ENCODE results near the gene SGPP2.

SGPP2 gene

DNA sequence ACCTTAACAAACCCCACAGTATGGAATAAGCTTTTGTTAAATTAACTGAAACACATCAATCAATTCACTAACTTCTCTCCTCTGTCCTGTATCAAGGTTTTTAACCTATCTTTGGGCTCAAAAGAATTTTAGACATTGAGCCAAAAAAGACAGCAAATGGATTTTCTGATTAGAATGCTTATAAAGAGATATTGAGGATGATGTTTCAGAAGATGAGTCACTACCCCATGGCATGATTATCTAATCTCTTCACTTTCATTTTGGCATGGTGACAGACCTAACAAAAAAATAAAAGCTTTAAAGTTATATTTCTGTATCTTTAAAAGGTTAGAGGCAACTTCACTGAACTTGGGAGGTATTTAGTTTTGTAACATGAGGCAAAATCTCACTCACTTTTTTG lies 55.5 kb downstream of the SGPP2 start:
- DNase-seq: no peak

DNA sequence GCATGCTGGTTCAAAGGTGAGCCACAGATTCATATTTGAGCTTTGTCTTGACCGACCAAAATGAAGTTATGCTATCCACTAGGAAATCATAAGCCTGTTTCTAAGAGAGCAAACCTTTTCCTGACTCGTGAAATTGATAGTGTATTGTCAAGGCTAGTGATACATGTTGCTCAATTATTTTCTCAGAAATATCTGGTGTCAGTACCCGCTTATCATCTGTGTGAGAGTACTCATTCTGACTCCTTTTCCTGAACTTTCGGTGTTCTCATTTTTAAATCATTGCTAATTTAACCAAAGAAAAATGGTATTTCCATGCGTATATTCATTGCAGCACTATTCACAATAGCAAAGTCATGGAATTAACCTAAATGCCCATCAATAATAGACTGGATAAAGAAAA lies 56.2 kb downstream of the SGPP2 start:
- DNase-seq: no peak

DNA sequence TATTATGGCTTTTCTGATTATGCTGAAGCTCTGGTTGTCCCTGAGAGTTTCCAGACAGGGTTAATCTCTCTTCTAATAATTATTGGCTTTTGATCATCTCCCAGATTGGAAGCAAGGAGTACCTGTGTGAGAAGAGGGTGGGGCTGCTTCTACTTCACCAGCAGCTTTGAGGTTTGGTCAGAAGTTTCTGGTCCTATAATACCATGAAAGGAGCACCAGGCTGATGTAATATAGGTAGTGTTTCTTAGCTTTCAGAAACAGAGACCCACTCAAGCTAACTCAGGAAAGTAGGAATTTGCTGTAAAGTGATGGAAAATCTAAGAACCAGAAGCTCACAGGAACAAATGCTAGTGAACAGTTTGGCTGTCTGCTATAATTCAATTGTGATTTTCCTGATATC lies 57.6 kb downstream of the SGPP2 start:
- DNase-seq: no peak

DNA sequence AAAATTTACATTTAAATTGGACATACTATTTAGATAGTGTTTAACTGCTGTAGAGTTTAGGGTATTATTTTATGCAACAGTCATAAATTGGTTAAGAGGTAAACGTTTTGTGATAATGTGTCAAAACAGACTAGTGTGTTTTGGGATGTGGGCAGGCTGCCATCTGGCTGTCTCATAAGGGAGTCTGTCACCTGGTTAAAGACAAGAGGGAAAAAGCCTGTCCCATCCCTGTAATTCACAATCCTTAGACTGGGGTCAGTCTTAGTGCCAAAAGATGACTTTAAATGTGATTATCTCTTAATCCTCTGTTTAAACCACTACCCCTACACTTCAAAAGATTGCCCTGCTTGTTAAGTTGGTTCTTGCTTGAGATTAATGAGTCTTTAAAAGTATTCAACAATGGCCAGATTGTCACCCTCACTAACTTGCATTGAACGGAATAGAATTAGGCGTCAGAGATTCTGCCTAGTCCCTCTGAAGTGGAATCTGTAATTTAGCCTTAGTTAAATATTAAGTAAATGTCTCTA lies 59.2 kb downstream of the SGPP2 start:
- DNase-seq: no peak

DNA sequence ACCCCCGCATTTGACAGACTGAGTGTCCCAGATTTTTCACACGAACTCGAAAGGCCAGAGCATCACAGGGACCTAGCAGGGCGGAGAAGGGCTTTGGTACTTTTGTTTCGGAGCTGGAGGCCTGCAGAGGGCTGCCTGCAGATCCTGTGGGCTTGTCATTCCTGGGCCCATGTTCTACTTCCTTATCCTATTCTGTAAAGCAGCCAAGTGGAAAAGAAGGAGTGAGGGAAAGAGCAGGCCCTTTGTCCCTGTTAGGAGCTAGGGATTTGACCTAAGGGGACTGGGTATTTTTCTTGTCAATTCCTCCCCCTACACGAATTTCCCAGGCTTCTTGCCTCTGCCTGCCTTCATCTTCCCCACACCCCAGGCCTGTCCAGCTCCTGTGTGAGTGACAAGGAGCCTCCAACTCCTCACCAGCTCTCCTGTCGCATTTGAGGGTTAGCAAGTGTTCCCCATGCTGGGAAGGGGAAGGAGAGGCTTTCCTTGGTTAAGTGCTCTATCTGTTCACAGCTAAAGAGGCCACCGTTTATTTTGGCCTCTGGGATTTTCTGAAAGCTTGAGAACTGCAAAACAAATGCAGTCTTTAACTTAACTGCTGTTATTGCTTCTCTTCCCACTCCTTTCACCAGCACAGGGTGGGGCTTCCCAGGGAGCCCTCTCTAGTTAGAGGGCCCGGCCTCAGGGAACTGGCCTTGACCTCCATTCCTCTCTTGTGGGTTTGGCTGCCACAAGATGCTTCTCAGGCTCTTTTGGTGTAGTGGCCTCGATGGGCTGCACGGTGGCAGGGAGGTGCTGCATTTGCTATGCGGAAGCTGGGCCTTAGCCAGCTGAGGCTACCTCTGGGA lies 61.2 kb downstream of the SGPP2 start:
- no peak for DNase-seq

DNA sequence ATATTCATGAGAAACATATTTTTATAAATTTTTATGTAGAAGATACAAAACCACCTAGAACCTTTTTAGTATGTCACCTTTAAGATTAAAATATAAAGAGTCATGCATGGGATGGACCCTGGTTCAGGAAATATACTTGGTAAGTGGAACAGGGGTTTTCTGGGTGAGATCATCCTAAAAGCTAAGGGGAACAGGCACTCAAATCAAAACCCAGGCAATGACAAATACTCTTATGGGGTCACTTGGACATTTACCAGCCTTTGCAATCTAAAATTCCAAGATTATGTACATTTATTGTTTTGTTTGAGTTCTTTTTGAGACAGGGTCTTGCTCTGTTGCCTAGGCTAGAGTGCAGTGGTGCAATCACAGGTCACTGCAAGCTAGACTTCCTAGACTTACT lies 65.8 kb downstream of the SGPP2 start:
- DNase-seq: no peak

DNA sequence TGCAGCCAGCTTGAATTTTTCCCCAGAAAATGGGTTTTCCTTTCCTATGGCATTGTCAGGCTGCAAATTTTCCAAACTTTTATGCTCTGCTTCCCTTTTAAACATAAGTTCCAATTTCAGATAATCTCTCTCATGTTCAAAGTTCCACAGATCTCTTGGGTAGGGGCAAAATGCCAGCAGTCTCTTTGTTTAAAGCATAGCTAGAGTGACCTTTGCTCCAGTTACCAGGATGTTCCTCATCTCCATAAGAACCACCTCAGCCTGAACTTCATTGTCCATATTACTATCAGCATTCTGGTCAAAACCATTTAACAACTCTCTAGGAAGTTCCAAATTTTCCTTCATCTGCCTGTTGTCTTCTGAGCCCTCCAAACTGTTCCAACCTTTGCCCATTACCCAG lies 68.3 kb downstream of the SGPP2 start:
- no peak for DNase-seq

DNA sequence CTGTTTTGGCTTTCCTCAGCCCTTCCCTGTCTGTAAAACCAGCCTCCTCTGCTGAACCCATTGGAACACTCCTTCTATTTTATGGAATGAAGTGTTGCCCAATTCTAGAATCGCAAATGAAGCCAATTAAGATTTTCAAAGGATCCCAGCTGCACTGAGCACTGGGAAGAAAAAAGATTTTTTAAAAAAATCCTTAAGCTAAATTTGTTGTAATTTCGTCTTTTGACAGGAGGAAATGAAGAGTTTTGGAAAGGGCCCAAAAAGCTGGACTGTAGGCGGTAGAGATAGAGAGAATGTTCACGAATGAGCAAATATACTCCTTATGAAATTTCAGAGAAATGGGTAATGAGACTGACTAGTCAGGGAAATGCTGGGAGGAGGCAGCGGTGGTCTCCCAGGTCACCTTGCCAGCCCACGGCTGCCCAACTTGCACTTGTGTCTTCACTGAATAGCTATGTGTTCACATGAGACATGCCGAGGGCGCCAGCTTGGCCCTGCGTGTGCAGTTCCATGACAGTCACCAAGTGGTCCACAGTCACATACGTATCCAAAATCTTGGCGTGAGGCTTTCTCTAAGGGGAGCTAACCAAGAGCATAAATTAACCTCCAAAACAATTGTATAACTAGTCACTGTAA lies 69.9 kb downstream of the SGPP2 start:
- no peak for DNase-seq

DNA sequence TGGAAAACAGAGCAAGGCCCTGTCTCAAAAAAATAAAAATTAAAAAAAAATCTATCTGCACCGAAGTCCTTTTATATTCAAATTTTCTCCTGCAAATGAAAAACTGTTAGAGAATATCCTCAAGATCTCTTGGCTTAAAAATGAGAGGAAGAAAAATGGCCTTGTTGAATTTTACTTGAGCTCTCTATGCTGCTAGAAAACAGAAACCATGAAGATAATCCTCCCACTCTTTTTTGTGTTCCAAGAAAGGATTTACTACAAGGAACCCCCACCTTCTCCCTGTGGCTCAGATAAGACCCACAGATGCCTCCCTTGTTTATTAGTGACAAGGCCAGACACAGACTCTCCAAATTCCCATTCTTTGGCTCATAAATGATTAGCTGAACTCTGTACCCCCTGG lies 71.0 kb downstream of the SGPP2 start:
- no peak for DNase-seq

DNA sequence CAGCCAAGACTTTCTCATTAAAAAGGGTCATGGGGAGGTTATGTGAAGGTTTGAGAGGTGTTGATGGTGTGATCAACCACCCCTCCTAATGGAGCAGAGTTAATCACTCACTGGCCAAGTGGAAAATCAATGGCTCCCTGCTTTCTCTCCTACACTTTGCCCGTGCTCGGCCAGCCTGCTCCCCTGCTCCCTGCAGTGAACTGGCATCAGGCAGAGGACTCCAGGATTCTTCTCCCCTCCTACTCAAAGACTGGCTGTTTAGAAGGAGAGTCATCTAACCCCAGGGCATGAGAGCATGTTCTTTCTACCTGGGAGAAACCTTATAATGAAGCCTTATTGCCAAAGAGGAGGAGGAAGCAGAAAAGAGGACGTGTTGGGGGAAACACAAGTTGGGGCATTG lies 74.9 kb downstream of the SGPP2 start:
- DNase-seq: no peak

DNA sequence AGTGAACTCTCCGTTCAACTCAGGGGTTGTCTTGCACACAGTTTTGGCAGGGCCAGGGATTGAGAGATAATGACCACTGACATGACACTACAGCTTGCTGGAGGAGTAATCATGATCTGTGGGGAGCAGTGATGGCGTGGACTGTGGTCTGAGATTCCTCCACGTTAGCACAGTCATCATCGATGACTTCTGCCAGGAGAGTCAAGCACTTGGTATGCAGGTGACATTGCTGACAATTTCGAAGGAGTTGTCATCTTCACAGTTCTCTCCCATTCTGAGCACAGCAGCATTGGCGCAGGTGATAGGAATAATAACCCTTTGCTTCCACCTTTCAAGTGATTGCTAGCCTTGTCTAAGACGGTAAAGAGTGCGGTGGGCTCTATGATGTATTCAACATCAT lies 79.8 kb downstream of the SGPP2 start:
- DNase-seq: no peak

DNA sequence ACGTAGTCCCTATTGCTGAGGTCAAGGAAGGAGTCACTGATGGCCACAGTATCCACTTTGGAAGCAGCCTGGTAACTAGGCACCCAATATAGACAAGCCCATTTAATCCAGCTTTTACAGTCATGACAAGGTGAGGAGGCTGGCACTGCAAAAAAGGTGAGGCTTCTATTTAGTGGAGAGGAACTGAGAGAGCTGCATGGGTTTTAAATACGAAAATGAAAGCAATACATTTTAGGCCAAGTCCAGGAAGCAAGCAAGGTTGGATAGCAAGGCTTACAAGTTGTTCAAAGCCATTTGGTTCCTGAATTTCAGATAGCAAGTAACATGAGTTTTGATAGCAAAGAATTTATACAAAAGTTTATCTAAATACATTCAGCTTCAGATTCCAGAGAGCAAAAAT lies 80.4 kb downstream of the SGPP2 start:
- no peak for DNase-seq

DNA sequence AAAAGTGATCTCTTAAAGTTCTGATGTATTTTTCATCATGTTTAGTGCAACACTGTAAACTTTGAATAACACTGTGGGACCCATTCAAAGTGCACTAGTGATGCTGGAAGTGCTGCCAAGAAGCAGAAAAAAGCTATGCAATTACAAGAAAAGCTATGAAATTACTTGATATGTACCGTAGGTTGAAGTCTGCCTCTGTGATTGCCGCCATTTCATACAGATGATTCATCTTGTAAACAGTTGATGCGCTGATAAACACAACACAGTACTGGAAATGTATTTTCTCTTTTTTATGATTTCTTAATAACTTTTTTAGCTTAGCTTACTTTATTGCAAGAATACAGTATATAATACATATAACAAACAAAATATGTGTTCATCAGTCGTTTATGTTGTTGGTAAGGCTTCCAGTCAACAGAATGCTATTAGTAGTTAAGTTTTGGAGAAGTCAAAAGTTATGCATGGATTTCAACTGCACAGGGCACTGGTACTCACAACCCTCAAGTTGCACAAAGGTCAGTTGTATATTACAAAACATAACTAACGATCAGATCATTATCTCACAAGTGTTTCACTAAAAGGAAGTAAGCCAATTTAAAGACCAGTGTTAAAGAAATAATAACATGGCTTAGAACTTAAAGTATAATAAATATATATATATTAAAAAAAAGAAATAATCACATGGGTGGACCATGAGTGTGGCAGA lies 82.0 kb downstream of the SGPP2 start:
- DNase-seq: no peak

DNA sequence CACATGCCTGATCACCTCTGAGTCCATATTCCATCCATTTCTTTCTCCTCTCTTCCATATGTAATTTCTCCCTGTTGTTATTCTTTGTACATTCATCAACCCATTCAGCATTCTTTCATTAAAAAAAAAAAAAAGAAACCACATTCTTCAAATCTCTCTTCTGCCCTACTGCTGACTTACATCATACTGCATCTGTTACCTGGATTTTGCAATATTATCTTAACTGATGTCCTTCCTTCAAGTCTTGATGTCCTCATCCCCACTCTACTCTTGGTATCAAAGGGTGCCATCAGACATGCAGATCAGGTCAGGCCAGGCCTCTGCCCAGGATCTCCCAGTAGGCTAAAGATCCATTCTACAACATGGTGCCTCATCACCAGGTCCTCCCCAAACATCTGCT lies 90.6 kb downstream of the SGPP2 start:
- DNase-seq: no peak

DNA sequence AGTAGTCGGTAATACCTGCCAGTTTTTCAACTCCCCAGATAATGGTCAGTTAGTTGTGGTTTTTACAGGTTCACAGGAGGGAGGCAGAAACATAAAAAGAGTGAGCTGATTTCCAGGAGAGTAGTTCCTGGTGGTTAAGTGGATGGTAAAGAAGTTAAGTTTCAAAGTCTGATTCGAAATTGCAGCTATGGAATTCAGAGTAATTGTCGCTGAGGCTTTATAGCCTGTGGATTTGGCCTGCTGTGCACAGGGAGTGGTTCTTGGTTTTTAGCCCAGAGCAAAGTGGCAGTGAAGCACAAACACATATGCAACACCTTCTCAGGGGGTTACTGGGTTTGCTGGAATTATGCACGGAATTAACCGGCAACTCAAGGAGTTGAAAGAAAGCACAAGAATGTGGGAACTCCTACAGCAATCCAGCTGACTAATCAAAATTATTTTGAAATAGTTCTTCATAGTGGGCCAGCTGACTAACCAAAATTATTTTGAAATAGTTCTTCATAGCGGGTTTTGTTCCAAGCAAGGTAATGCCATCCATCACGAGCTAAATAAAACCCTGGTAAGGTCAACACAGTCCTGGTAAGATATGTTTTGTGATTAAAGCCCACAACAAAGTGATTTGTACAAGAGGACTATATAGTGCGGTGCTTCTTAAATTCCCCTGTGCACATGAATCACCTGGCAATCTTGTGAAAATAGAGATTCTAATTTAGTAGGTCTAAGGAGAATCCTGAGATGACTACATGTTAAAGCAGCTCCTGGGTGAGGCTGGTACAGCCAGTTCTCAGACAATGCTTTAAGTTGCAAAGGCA lies 94.4 kb downstream of the SGPP2 start:
- DNase-seq: no peak

DNA sequence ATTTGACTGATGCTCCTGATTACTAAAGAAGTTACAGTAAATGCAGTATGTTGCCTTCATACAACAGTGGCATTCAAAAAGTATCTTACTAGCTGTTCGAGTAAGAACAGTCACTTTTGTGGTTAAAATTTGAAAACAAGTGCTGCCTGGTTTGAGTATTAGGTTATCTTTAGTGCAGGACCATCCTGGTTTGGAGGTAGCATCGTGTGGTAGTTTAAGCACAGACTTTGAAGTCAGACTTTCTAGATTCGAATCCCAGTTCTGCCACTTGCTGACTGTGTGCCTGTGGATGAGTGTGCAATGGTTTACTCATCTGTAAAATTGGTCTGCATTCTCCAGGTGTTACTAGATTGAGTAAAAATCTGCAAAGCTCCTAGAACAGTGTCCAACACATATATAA lies 96.8 kb downstream of the SGPP2 start:
- DNase-seq: no peak

DNA sequence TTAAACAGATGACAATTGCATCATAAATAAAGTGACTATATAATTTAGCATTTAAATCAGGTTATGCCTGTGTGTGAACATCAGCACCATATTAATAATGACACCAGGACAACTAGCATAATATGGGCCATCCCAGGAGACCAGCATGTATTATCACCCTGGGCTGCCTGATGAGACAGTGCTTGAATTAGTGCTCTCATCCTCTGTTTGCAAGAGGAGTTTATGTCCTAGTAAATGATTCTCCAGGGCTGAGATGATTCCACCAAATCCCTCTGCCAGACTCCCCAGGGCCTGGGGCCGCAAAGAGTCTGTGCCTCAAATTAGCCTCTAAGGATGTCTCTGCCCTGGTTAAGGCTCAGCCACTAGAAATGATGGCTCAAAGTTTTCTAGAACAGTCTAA lies 97.7 kb downstream of the SGPP2 start:
- no peak for DNase-seq

DNA sequence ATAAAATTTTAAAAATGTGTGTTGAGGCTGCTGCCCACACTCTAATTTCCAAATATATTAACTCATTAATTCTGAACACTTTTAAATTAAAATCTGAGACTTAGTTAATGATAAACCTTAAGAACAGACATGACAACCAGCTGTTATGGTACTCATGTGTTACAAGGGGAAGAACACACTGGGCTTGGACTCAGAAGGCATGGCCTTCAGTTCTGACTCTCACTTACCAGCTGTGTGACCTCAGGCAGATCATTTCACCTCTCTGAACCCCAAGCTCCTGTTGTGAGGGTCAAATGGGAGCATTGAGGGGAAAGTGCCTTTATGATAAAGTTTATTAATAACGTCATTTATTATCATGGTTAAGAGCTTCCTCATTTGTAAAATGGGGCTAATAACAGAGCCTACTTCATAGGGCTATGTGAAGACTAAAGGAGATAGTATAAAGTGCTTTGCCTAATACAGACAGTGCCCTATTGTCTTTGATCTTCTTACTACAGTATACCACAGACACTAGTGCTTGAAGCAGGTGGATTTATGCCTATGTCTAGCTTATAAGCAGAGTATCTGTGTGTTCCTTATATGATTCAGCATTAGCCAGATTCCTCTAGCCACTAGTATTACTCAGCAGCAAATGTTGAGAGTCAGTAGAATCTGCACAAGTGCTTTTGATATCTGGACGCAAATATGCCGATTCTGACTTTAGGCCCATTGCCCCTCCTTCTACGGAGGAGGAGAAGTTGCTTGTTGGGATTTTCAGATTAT lies 99.6 kb downstream of the SGPP2 start:
- DNase-seq: no peak

DNA sequence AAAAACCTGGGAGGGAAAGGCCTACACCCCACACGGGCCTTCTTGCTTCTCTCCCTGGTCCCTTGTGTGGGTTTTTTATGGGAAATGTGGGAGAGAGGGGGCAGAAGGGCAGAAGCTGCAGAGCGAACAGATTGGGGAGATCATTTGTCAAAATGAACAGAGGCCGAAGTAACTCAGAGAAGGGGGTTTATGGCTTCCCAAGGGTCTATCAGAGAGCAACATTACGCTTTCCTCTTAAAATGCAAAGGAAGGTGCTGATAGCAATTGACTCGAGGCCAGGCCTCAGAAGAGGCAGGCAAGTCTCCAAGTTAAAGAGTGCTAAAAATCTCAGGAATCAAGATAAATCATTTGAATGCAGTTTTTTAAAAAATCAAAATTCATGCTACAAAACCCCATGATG lies 101.5 kb downstream of the SGPP2 start:
- no peak for DNase-seq

DNA sequence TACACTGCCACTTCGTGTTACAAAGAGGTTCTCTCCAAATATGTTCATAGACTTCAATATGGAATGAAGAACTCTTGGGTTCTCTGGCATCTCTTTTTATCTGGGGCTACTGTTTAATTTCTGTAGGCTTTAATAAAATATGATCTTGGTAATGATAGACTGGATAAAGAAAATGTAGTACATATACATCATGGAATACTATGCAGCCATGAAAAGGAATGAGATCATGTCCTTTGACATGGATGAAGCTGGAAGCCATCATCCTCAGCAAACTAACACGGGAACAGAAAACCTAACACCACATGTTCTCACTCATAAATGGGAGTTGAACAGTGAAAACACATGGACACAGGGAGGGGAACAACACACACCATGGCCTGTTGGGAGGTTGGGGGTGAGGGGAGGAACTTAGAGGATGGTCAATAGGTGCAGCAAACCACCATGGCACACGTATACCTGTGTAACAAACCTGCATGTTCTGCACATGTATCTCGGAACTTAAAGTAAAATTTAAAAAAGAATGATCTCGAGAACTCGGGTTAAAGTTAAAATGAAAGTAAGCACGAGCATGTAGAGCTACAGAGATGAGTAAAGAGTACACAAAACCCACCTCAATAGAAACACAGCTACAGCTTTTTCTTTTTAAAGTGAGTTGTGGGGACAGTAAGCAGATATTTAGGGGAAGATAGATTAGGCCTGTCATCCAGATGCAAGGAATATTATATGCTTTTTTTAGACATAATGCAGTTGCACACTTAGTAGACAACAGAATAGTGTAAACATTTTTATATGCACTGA lies 102.3 kb downstream of the SGPP2 start:
- no peak for DNase-seq

DNA sequence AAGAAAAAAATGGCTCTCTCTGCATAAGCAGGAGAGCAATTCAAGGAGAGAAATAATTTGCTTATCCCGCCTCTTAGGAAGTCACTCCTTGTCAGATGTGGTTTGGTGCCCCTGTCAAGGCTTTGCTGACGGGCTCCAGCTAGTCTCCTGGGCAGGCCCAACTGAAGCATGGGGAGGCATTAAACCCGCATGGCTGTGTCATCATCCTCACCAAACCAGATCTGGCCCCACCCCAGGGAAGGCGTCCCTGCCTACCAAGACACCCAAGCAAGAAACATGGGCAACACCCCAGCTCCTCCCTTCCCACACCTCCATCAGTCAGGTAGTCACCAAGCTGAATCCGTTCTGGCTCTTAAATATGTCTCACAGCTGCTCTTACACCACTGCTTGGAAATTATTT lies 108.0 kb downstream of the SGPP2 start:
- DNase-seq: no peak
